ENCODE measurements around the gene EVA1C.
"Not testable (repeated sequence)": the region's sequence is repeated elsewhere in the genome, so short reads cannot be mapped to it uniquely, and the experiment has no call there.

Gene EVA1C

GRCh38 chr21:32412162-32413014 is at the start of gene EVA1C:
Gene EVA1C, plus strand, starts transcription at chr21:32412706. Its CDS starts 148 bp downstream, at chr21:32412854.
- DNase-seq: no peak

GRCh38 chr21:32364387-32364786 is 48.1 kb upstream of the EVA1C start:
- no peak for DNase-seq

GRCh38 chr21:32364796-32365195 is 47.7 kb upstream of the EVA1C start:
- no peak for DNase-seq

- DNase-seq: no peak
These were observed 46.3 kb upstream of the EVA1C start for GRCh38 chr21:32366191-32366590.

GRCh38 chr21:32367158-32367557 is 45.3 kb upstream of the EVA1C start:
- no peak for DNase-seq

GRCh38 chr21:32368386-32368785 is 44.1 kb upstream of the EVA1C start:
- no peak for DNase-seq

- not testable (repeated sequence) for DNase-seq
These were observed 43.5 kb upstream of the EVA1C start for GRCh38 chr21:32368961-32369360.

- DNase-seq: no peak
These were observed 41.3 kb upstream of the EVA1C start for GRCh38 chr21:32370998-32371766.

- no peak for DNase-seq
These were observed 40.6 kb upstream of the EVA1C start for GRCh38 chr21:32371913-32372314.

GRCh38 chr21:32372755-32373154 is 39.8 kb upstream of the EVA1C start:
- DNase-seq: no peak

- DNase-seq: no peak
These were observed 35.0 kb upstream of the EVA1C start for GRCh38 chr21:32377506-32377905.

GRCh38 chr21:32377991-32378390 is 34.5 kb upstream of the EVA1C start:
- DNase-seq: no peak

- no peak for DNase-seq
These were observed 33.5 kb upstream of the EVA1C start for GRCh38 chr21:32378956-32379355.

GRCh38 chr21:32380940-32381339 is 31.6 kb upstream of the EVA1C start:
- DNase-seq: no peak

- no peak for DNase-seq
These were observed 30.9 kb upstream of the EVA1C start for GRCh38 chr21:32381571-32381970.

- no peak for DNase-seq
These were observed 30.3 kb upstream of the EVA1C start for GRCh38 chr21:32382108-32382644.

- no peak for DNase-seq
These were observed 28.7 kb upstream of the EVA1C start for GRCh38 chr21:32383812-32384211.

GRCh38 chr21:32386195-32386870 is 26.2 kb upstream of the EVA1C start:
- DNase-seq: no peak

- DNase-seq: no peak
These were observed 25.4 kb upstream of the EVA1C start for GRCh38 chr21:32387151-32387550.

GRCh38 chr21:32388306-32388705 is 24.2 kb upstream of the EVA1C start:
- DNase-seq: no peak

GRCh38 chr21:32389337-32390015 is 23.0 kb upstream of the EVA1C start:
- no peak for DNase-seq

- DNase-seq: not testable (repeated sequence)
These were observed 21.8 kb upstream of the EVA1C start for GRCh38 chr21:32390537-32391224.
